GM12891 (cell line): ENCODE data around the gene CPSF3.

Experiments used
- POLR2A ChIP-seq: IDR thresholded peaks from 2 replicates; pipeline ENCODE4 v1.6.1; 2011; ENCODE audit warnings: low read depth, low read length, control low read depth
- POLR2AphosphoS5 ChIP-seq: IDR thresholded peaks from 2 replicates; pipeline ENCODE4 v1.6.1; 2011; ENCODE audit warnings: low read depth, low read length, control low read depth
- SPI1 ChIP-seq: IDR thresholded peaks from 2 replicates; pipeline ENCODE4 v1.6.1; 2011; ENCODE audit warnings: low read depth, low read length, control low read depth
- TAF1 ChIP-seq: IDR thresholded peaks from 2 replicates; pipeline ENCODE4 v1.6.1; 2011; ENCODE audit warnings: low read depth, low read length, control low read depth

- no peak for TF ChIP-seq POLR2AphosphoS5
- TF ChIP-seq POLR2A, result no peak
- no peak for TF ChIP-seq TAF1
- no peak for TF ChIP-seq SPI1
Measured at GRCh38 chr2:9397201-9397600, 26.3 kb upstream of the CPSF3 start.
